ENCODE measurements around the gene EPOP. TPM values are rescaled to one million over a fixed set of nuclear protein-coding genes. Genes with fewer than 3 reads are reported as not detected.
A peak's percentile ranks its signal among the peaks of the same experiment; 100 is the strongest.

The EPOP gene
- total and polyA plus RNA-seq, 2 of the 13 experiments (the other 11 are each of a cell fraction or from before 2014, with no cell fraction given) = 14.7 to 37.8 TPM

- TF ChIP-seq CREM (IDR thresholded peaks at IDR 0.05) = no peak; the same call in 1 of the 2 replicates
- no peak for TF ChIP-seq CREM (CRISPR knock-in tag; IDR thresholded peaks at IDR 0.05)
- TF ChIP-seq MTF1 (CRISPR knock-in tag; IDR thresholded peaks at IDR 0.05) = peak; percentile 84; the same call in 1 of the 2 replicates
- TF ChIP-seq ZKSCAN1 (IDR thresholded peaks at IDR 0.05; ENCODE audit: low read length) = peak; percentile 92
- peak; percentile 67 for TF ChIP-seq SAFB2 (CRISPR knock-in tag; IDR thresholded peaks at IDR 0.05; ENCODE audit: borderline replicate concordance, low read depth)
- TF ChIP-seq, protein P1, sequence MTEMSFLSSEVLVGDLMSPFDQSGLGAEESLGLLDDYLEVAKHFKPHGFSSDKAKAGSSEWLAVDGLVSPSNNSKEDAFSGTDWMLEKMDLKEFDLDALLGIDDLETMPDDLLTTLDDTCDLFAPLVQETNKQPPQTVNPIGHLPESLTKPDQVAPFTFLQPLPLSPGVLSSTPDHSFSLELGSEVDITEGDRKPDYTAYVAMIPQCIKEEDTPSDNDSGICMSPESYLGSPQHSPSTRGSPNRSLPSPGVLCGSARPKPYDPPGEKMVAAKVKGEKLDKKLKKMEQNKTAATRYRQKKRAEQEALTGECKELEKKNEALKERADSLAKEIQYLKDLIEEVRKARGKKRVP (CRISPR knock-in tag; IDR thresholded peaks at IDR 0.05) = peak in 1 of 2 experiments; percentile 76; a peak in 2 of 4 replicates
- TF ChIP-seq ZNF12 (CRISPR knock-in tag; IDR thresholded peaks at IDR 0.05) = no peak
- no peak; the same call in none of the 2 replicates for TF ChIP-seq PHF8 (CRISPR knock-in tag; IDR thresholded peaks at IDR 0.05)
- peak; percentile 95 for TF ChIP-seq ERF (CRISPR knock-in tag; IDR thresholded peaks at IDR 0.05)
- TF ChIP-seq ZNF883 (CRISPR knock-in tag; IDR thresholded peaks at IDR 0.05; ENCODE audit: not compliant biosample characterization) = peak; percentile 78
- TF ChIP-seq DBP (CRISPR knock-in tag; IDR thresholded peaks at IDR 0.05; ENCODE audit: not compliant biosample characterization) = peak; percentile 60
- peak; percentile 65; the same call in 1 of the 2 replicates for TF ChIP-seq ZNF549 (CRISPR knock-in tag; IDR thresholded peaks at IDR 0.05)
- TF ChIP-seq ZNF333 (CRISPR knock-in tag; IDR thresholded peaks at IDR 0.05; ENCODE audit: borderline replicate concordance) = no peak; the same call in 1 of the 2 replicates
- TF ChIP-seq, protein P2, sequence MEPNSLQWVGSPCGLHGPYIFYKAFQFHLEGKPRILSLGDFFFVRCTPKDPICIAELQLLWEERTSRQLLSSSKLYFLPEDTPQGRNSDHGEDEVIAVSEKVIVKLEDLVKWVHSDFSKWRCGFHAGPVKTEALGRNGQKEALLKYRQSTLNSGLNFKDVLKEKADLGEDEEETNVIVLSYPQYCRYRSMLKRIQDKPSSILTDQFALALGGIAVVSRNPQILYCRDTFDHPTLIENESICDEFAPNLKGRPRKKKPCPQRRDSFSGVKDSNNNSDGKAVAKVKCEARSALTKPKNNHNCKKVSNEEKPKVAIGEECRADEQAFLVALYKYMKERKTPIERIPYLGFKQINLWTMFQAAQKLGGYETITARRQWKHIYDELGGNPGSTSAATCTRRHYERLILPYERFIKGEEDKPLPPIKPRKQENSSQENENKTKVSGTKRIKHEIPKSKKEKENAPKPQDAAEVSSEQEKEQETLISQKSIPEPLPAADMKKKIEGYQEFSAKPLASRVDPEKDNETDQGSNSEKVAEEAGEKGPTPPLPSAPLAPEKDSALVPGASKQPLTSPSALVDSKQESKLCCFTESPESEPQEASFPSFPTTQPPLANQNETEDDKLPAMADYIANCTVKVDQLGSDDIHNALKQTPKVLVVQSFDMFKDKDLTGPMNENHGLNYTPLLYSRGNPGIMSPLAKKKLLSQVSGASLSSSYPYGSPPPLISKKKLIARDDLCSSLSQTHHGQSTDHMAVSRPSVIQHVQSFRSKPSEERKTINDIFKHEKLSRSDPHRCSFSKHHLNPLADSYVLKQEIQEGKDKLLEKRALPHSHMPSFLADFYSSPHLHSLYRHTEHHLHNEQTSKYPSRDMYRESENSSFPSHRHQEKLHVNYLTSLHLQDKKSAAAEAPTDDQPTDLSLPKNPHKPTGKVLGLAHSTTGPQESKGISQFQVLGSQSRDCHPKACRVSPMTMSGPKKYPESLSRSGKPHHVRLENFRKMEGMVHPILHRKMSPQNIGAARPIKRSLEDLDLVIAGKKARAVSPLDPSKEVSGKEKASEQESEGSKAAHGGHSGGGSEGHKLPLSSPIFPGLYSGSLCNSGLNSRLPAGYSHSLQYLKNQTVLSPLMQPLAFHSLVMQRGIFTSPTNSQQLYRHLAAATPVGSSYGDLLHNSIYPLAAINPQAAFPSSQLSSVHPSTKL (CRISPR knock-in tag; IDR thresholded peaks at IDR 0.05) = peak; percentile 86
- peak; percentile 36; the same call in 1 of the 2 replicates for TF ChIP-seq ZNF776 (CRISPR knock-in tag; IDR thresholded peaks at IDR 0.05)
- TF ChIP-seq ZBTB4 (CRISPR knock-in tag; IDR thresholded peaks at IDR 0.05; ENCODE audit: borderline replicate concordance) = no peak; the same call in 1 of the 2 replicates
- TF ChIP-seq MTERF4 (CRISPR knock-in tag; IDR thresholded peaks at IDR 0.05) = peak; percentile 95
- peak; percentile 30; the same call in 1 of the 2 replicates for TF ChIP-seq ZNF670 (CRISPR knock-in tag; IDR thresholded peaks at IDR 0.05; ENCODE audit: borderline replicate concordance)
- TF ChIP-seq ZNF619 (CRISPR knock-in tag; IDR thresholded peaks at IDR 0.05) = peak; percentile 84
Measured at GRCh38 chr17:38674749-38675615, at the start of gene EPOP (continued).
